Measurements from ENCODE around the gene FAM120A.

Gene FAM120A

DNA sequence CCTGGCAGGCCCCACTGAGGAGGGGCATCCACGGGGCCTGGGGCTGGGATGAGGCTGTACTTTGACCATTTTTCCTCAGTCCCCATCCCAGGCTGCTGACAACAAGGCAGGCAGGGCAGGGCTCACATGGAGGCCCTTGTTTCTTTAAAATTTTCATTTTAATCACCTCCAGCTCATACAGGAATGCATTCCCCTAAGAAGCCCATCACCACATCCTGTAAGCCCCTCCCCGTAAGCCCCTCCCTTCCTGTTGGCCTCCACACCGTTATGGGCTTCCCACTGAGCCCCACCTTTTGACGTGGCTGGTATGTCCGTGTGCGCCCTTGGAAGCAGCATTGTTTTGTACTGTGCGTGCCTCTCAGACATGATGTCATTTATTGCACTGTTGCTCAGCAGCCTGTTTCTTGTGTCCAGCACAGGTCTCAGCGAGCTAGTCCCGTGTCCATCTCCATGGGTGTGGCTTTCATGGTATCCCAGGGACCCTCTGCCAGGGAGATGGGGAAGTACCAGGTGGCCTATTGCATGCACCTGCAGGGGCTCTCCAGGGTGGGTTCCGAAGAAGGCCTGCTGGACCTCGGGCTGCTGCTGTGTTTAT is 147.3 kb downstream of the FAM120A start:
- no peak for DNase-seq

- DNase-seq: no peak
Measured at GRCh38 chr9:93599571-93600403, 148.3 kb downstream of the FAM120A start.

DNA sequence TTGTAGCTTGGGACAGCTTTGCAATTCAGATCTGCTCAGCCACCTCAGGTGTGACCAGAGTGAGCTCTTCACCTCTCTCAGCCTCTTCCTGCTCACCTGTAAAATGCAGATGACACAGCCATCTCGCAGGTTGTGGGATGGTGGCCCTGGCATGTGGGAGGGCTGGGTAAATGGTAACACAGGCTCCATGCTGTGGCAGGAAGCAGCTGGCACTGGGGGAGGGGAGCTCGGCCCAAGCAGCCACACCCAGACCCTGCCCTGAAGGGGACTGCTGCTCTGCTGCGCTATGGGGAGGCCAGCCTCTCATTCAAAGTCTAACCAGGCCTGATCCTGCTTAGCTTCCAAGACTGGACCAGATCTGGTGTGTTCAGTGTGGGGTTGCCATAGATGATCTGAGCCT is 149.0 kb downstream of the FAM120A start:
- no peak for DNase-seq

GRCh38 chr9:93601063-93601462 is 149.6 kb downstream of the FAM120A start:
- DNase-seq: no peak

- no peak for DNase-seq
Measured at GRCh38 chr9:93601666-93602065, 150.2 kb downstream of the FAM120A start.

GRCh38 chr9:93603011-93603410 is 151.5 kb downstream of the FAM120A start:
- DNase-seq: no peak

- no peak for DNase-seq
Measured at GRCh38 chr9:93603906-93604326, 152.4 kb downstream of the FAM120A start.

GRCh38 chr9:93606187-93606586 is 154.7 kb downstream of the FAM120A start:
- no peak for DNase-seq

- DNase-seq: no peak
Measured at GRCh38 chr9:93610206-93610605, 158.7 kb downstream of the FAM120A start.

DNA sequence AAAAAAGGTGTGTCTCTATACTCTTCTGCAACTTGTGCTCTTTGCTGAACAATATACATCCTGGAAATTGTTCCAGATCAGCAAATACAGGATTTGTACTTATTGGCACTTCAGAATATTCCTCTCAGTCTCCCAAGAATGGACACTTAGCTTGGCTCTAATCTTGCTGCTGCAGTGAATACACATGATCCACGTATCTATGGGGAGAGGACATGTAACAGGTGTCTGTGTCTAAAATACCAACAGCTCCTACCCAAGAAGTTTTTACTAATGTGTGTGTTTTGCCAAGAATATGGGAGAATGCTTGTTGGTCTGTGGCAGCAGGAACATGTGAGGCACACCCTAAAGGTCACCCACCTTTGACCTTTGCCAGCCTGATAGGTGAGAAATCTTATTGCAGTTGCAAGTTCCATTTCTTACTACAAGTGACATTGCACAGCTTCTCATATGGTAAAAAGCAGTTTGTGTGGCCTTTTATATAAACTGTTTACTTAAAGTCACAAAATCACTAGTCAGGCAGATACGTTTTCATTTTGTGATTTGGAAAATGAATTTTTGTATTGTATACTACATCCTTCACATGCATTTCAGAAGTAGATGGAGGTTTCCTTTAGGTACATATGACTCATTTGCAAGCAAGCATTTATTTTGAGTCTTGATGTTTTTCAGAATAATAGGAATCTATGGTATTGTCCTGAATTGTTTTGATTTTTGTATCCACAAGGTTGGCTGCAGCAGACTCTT is 160.7 kb downstream of the FAM120A start:
- no peak for DNase-seq

DNA sequence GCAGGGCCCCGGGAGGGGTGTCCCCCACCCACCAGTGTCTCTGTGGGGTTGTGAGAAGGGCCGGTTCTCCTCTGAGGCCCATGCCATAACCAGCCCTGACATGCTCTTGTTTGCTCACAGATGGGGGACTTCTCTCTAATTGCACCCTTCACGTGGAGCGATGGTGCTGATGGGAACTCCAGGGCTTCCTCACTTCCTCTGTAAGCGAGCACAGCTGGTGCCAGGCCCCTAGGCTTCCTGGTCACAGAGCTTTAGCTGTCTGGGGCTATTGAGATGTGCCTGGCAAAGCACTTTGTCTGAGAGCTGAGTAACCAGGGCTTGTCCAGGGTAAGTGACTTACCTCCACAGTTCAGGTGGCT is 161.3 kb downstream of the FAM120A start:
- no peak for DNase-seq

DNA sequence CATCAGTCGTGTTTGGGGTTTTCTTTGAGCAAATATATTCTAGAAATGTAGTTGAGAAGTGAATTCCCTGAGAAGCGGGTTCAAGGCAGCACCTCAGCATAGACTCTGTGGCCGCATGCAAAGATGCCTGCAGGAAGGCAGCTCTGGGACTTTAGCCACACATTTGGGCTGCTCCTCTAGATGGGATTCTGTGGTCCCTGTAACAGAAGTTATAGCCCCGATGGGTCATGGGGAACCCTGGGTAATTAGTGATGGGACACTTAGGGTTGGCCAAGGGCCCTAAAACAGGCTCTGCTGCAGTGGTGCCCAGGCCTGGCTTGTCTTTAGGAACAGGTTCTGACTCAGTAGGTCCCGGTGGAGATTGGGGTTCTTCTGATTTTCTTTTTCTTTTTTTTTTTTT is 161.7 kb downstream of the FAM120A start:
- DNase-seq: no peak

DNA sequence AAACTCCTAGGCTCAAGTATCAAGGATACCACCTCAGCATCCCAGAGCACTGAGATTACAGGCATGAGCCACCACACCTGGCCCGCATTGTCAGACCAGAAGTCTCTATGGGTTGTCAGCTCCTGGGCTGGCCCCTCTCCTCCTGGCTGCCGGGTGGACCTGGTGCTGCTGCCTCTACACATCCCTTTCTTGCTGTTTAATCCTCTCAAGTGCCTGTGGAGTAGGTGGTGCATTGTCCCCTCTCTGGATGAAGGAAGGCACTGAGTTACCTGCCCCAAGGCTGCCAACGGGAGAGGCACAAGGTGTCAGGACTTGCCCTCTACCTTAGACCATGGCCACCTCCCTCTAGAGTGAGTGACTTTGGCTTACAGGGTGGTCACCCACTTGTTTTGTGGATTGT is 162.3 kb downstream of the FAM120A start:
- DNase-seq: no peak

- no peak for DNase-seq
Measured at GRCh38 chr9:93614830-93615468, 163.5 kb downstream of the FAM120A start.

Data from NCI-H446 treated with DMSO at 0.1 percent for 48 hours (cell line).